Endodermal cell (in vitro differentiated cells): ENCODE results near the gene FANCL. TPM values are rescaled to one million over a fixed set of nuclear protein-coding genes. Genes with fewer than 3 reads are reported as not detected.
A peak's percentile ranks its signal among the peaks of the same experiment; 100 is the strongest.

Source experiments
- DNase-seq: peaks from one replicate; pipeline ENCODE4 v3.0.0-alpha.2; 2017
- H3K27ac ChIP-seq: 2 replicates; pipeline ENCODE4 v1.5.1; 2013; ENCODE audit warnings: mild to moderate bottlenecking, low read depth, low read length, moderate library complexity
- H3K27me3 ChIP-seq: 2 replicates; pipeline ENCODE4 v1.6.1; 2013; ENCODE audit warnings: mild to moderate bottlenecking, low read length, moderate library complexity; ENCODE audit not compliant: insufficient read depth, control insufficient read depth, poor library complexity, severe bottlenecking
- H3K36me3 ChIP-seq: 2 replicates; pipeline ENCODE4 v1.7.0; 2013; ENCODE audit warnings: mild to moderate bottlenecking, low read length, moderate library complexity; ENCODE audit not compliant: control insufficient read depth, insufficient read depth
- H3K4me1 ChIP-seq: one replicate; pipeline ENCODE4 v1.7.0; 2013; ENCODE audit warnings: low read length; ENCODE audit not compliant: control insufficient read depth, insufficient read depth
- H3K4me3 ChIP-seq: 2 replicates; pipeline ENCODE4 v1.5.1; 2013; ENCODE audit warnings: mild to moderate bottlenecking, low read length, moderate library complexity
- H3K9ac ChIP-seq: 2 replicates; pipeline ENCODE4 v1.6.1; 2013; ENCODE audit warnings: mild to moderate bottlenecking, low read length, moderate library complexity; ENCODE audit not compliant: poor library complexity, severe bottlenecking; ENCODE audit errors: extremely low read depth
- H3K9me3 ChIP-seq: 2 replicates; pipeline ENCODE4 v1.6.1; 2013; ENCODE audit warnings: mild to moderate bottlenecking, low read length, moderate library complexity; ENCODE audit not compliant: control insufficient read depth
- H3K27ac Mint-ChIP-seq: 2 replicates; pipeline ENCODE4 v1.8.0; 2020; ENCODE audit warnings: mixed read lengths
- H3K27me3 Mint-ChIP-seq: 2 replicates; pipeline ENCODE4 v1.8.0; 2021; ENCODE audit warnings: mild to moderate bottlenecking, mixed read lengths; ENCODE audit not compliant: insufficient read depth
- H3K36me3 Mint-ChIP-seq: 2 replicates; pipeline ENCODE4 v1.8.0; 2020; ENCODE audit warnings: low read depth, mixed read lengths
- H3K4me1 Mint-ChIP-seq: 2 replicates; pipeline ENCODE4 v1.8.0; 2020; ENCODE audit warnings: mixed read lengths
- H3K4me3 Mint-ChIP-seq: 2 replicates; pipeline ENCODE4 v1.8.0; 2020; ENCODE audit warnings: mild to moderate bottlenecking, moderate library complexity, mixed read lengths
- H3K9me3 Mint-ChIP-seq: 2 replicates; pipeline ENCODE4 v1.8.0; 2020; ENCODE audit warnings: mild to moderate bottlenecking, mixed read lengths
- CTCF ChIP-seq: fragments of 200-600 bp; sonication (generic); conservative IDR thresholded peaks from 2 replicates; pipeline ENCODE4 v1.5.0; 2021; ENCODE audit warnings: antibody characterized with exemption, mild to moderate bottlenecking
- WGBS, 2 experiments: methylation state at CpG; one replicate each; pipeline versions ENCODE4 v1.1.5 to v1.1.7; 2013; ENCODE audit warnings: missing lambda C conversion rate in 2 of 2, mixed read lengths in 1 of 2; ENCODE audit not compliant: insufficient coverage in 1 of 2, insufficient read length in 1 of 2; 5-methylcytosine and 5-hydroxymethylcytosine counted together
- total RNA-seq, 2 donors: library from RNA; stranded (reverse); fragmentation: NEBNext Ultra II Directional in 1 of 2; extraction: Animal tissue kit (Norgen Biotek cat#: 25700) in 1 of 2; gene quantifications; 2 replicates in 1 of 2; 3 replicates in 1 of 2; pipeline ENCODE4 v1.2.1, GENCODE V29; 2021

Gene FANCL
- total RNA-seq, 2 donors from 2014 or later, result 64.0 to 85.2 TPM

DNA sequence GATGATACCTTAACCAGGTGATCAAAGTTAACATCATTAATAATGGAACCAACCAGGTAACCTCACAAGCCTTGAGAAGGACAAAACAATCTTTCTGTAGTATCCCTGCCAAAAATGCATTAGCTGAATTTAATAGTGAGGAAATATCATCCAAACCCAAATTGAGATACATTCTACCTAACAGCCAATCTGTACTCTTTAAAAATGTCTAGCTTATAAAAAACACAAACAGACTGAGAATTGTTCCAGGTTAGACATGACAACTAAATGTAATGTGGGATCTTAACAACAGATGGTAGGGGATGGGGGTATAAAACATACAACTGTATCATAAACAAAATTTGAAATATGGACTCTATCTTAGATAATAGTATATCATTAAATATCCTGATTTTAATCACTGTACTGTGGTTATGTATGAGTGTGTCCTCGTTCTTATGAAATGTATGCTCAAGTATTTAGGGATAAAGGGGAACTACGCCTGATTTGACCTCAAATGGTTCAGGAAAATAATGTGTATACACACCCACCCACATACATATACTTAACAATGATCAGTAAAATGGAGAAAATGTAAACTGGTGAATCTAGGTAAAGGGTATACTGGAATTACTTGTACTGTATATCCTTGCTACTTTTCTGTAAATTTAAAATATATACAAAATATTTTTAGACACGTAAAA is 1.7 kb downstream of the FANCL start:
- H3K27ac ChIP-seq, result no peak overlapping the region
- H3K9me3 Mint-ChIP-seq, result peaks cover 8% of the 10 kb centered on the region
- 82% methylated on average over 2 of the region's 3 CpGs; no CpG with 5 or more reads in 1 of the 2 experiments for WGBS, 2 experiments

GRCh38 chr2:58237741-58238140 is 3.4 kb downstream of the FANCL start:
- no peak overlapping the region for H3K27ac ChIP-seq
- peaks cover 27% of the 10 kb centered on the region for H3K9me3 ChIP-seq
- Mint-ChIP-seq H3K27me3 (no peaks in the 10 kb centered on the region), H3K4me1 (peaks cover 47% of the 10 kb centered on the region), H3K4me3 (peak overlapping the region; percentile 90), H3K27ac (peak overlapping the region; percentile 72), H3K9me3 (peaks cover 8% of the 10 kb centered on the region), H3K36me3 (peaks cover 11% of the 10 kb centered on the region)
- peak overlapping the region; percentile 9 for H3K9ac ChIP-seq
- H3K27me3 ChIP-seq, result no peaks in the 10 kb centered on the region
- no peak for DNase-seq
- peaks cover 6% of the 10 kb centered on the region for H3K36me3 ChIP-seq
- peaks cover 4% of the 10 kb centered on the region for H3K4me1 ChIP-seq
- peak overlapping the region; percentile 98 for H3K4me3 ChIP-seq
- no peak for TF ChIP-seq CTCF

More for the DNA sequence above, 1.7 kb downstream of the FANCL start:
- H3K4me1 ChIP-seq, result peaks cover 3% of the 10 kb centered on the region
- H3K36me3 ChIP-seq, result peaks cover 6% of the 10 kb centered on the region
- no peaks in the 10 kb centered on the region for H3K27me3 Mint-ChIP-seq
- no peak overlapping the region for H3K27ac Mint-ChIP-seq
- peak overlapping the region; percentile 90 for H3K4me3 Mint-ChIP-seq
- peak overlapping the region; percentile 77 for H3K9ac ChIP-seq
- TF ChIP-seq CTCF, result no peak
- peaks cover 11% of the 10 kb centered on the region for H3K36me3 Mint-ChIP-seq
- no peak for DNase-seq
- H3K4me3 ChIP-seq, result peak overlapping the region; percentile 98
- no peaks in the 10 kb centered on the region for H3K27me3 ChIP-seq
- peaks cover 38% of the 10 kb centered on the region for H3K4me1 Mint-ChIP-seq
- H3K9me3 ChIP-seq, result peaks cover 27% of the 10 kb centered on the region

- Histone ChIP-seq H3K27me3 (no peaks in the 10 kb centered on the region), H3K4me3 (peak overlapping the region; percentile 54), H3K9ac (no peak overlapping the region), H3K27ac (no peak overlapping the region), H3K4me1 (peaks cover 6% of the 10 kb centered on the region), H3K9me3 (peaks cover 27% of the 10 kb centered on the region), H3K36me3 (peaks cover 6% of the 10 kb centered on the region)
- DNase-seq, result no peak
- WGBS, 2 experiments, result 94% methylated on average over 2 of the region's 2 CpGs; no CpG with 5 or more reads in 1 of the 2 experiments
- H3K9me3 Mint-ChIP-seq, result peaks cover 8% of the 10 kb centered on the region
- H3K4me3 Mint-ChIP-seq, result no peak overlapping the region
- no peak overlapping the region for H3K27ac Mint-ChIP-seq
- peaks cover 43% of the 10 kb centered on the region for H3K4me1 Mint-ChIP-seq
- no peaks in the 10 kb centered on the region for H3K27me3 Mint-ChIP-seq
- H3K36me3 Mint-ChIP-seq, result peaks cover 11% of the 10 kb centered on the region
- TF ChIP-seq CTCF, result no peak
Measured at GRCh38 chr2:58235984-58236383, 5.1 kb downstream of the FANCL start.
